RWPE1 (cell line): ENCODE results near the gene RBMS3.

ENCODE experiments used
- CTCF ChIA-PET: fragments of 350-600 bp; sonication (Branson Sonifier 250); formaldehyde crosslinking; extraction: SDS; loops from one replicate; lab custom pipeline; 2021; lab: Yijun Ruan, JAX
- POLR2A ChIA-PET: fragments of 400-600 bp; formaldehyde crosslinking; extraction: SDS; loops from one replicate; lab custom pipeline; 2020; ENCODE audit warnings: antibody characterized with exemption; ENCODE audit not compliant: low non-redundant PET; lab: Yijun Ruan, JAX
- DNase-seq: peaks from one replicate; pipeline ENCODE4 v3.0.0; 2012; ENCODE audit warnings: low spot score
- H3K27ac ChIP-seq: fragments of 450-650 bp; 2 replicates; pipeline ENCODE4 v1.5.1; 2017
- CTCF ChIP-seq: fragments of 450-650 bp; conservative IDR thresholded peaks from 2 replicates; pipeline ENCODE4 v1.5.1; 2017; ENCODE audit warnings: low read depth, mild to moderate bottlenecking

The RBMS3 gene

GRCh38 chr3:29958816-29959215, 677.9 kb downstream of the RBMS3 start:
- POLR2A ChIA-PET: no interaction called here
- no peak overlapping the region for H3K27ac ChIP-seq
- no peak for DNase-seq
- CTCF ChIA-PET: no interaction called here
- TF ChIP-seq CTCF: no peak

GRCh38 chr3:29971895-29972294, 691.0 kb downstream of the RBMS3 start:
- no peak overlapping the region for H3K27ac ChIP-seq
- TF ChIP-seq CTCF: no peak
- ChIA-PET POLR2A (no interaction called here), CTCF (no interaction called here)
- DNase-seq: no peak

GRCh38 chr3:29972320-29972993, 691.6 kb downstream of the RBMS3 start:
- no peak overlapping the region for H3K27ac ChIP-seq
- ChIA-PET POLR2A (no interaction called here), CTCF (interaction anchor here (0.6 kb wide), 1 partner anchor 1303 kb away, joined by 3 read pairs; no protein-coding TSS in a partner anchor)
- no peak for TF ChIP-seq CTCF
- no peak for DNase-seq

GRCh38 chr3:29973763-29974162, 692.9 kb downstream of the RBMS3 start:
- H3K27ac ChIP-seq: no peak overlapping the region
- no peak for DNase-seq
- CTCF ChIA-PET: no interaction called here
- no peak for TF ChIP-seq CTCF
- POLR2A ChIA-PET: no interaction called here

- no peak for TF ChIP-seq CTCF
- ChIA-PET CTCF (interaction anchor here (0.6 kb wide), 1 partner anchor 169 kb away, joined by 3 read pairs; no protein-coding TSS in a partner anchor), POLR2A (no interaction called here)
- DNase-seq: no peak
- no peak overlapping the region for H3K27ac ChIP-seq
Measured at GRCh38 chr3:29976871-29977270, 696.0 kb downstream of the RBMS3 start.

GRCh38 chr3:29977360-29977759, 696.5 kb downstream of the RBMS3 start:
- no peak overlapping the region for H3K27ac ChIP-seq
- no peak for DNase-seq
- CTCF ChIA-PET: no interaction called here
- TF ChIP-seq CTCF: no peak
- POLR2A ChIA-PET: no interaction called here
